CD8-positive, alpha-beta memory T cell (primary cell): Measurements from ENCODE around the gene KLHL22. TPM values are rescaled to one million over a fixed set of nuclear protein-coding genes. Genes with fewer than 3 reads are reported as not detected.

Experiments used
- CTCF ChIA-PET: fragments of 350-600 bp; sonication (Branson Sonifier 250); formaldehyde crosslinking; loops from one replicate; lab custom pipeline; 2021; ENCODE audit warnings: antibody characterized with exemption; lab: Charles Lee
- POLR2A ChIA-PET: fragments of 350-600 bp; sonication (Branson Sonifier 250); formaldehyde crosslinking; loops from one replicate; lab custom pipeline; 2021; ENCODE audit warnings: antibody characterized with exemption; lab: Charles Lee
- DNase-seq, 5 donors: peaks; one replicate each; pipeline versions ENCODE4 v3.0.0 to v3.0.0-alpha.2; 2020 to 2022; ENCODE audit warnings: mixed read lengths in 1 of 5
- H3K27ac ChIP-seq: one replicate; pipeline ENCODE4 v1.7.0; 2013; ENCODE audit warnings: low read depth, mild to moderate bottlenecking, low read length, moderate library complexity
- H3K27me3 ChIP-seq: 2 replicates; pipeline ENCODE4 v1.7.0; 2013; ENCODE audit warnings: low read length, mild to moderate bottlenecking; ENCODE audit not compliant: insufficient read depth, poor library complexity, severe bottlenecking
- H3K36me3 ChIP-seq: 2 replicates; pipeline ENCODE4 v1.7.0; 2013; ENCODE audit warnings: mild to moderate bottlenecking, low read length, moderate library complexity; ENCODE audit not compliant: insufficient read depth
- H3K4me1 ChIP-seq: 2 replicates; pipeline ENCODE4 v1.7.0; 2013; ENCODE audit warnings: mild to moderate bottlenecking, low read length, moderate library complexity; ENCODE audit not compliant: insufficient read depth
- H3K4me3 ChIP-seq: 2 replicates; pipeline ENCODE4 v1.7.0; 2013; ENCODE audit warnings: mild to moderate bottlenecking, low read length
- H3K9me3 ChIP-seq: 2 replicates; pipeline ENCODE4 v1.7.0; 2013; ENCODE audit warnings: mild to moderate bottlenecking, low read length
- H3K27ac Mint-ChIP-seq, 8 donors: one replicate each; pipeline ENCODE4 v1.8.0; 2020 to 2021; ENCODE audit warnings: mixed read lengths in 8 of 8, mild to moderate bottlenecking in 6 of 8, inconsistent platforms in 3 of 8, moderate library complexity in 3 of 8
- H3K27me3 Mint-ChIP-seq, 2 donors: one replicate each; pipeline ENCODE4 v1.8.0; 2020 to 2021; ENCODE audit warnings: mixed read lengths in 2 of 2, mild to moderate bottlenecking in 1 of 2, moderate library complexity in 1 of 2
- H3K36me3 Mint-ChIP-seq, 3 donors: one replicate each; pipeline ENCODE4 v1.8.0; 2020 to 2021; ENCODE audit warnings: mixed read lengths in 3 of 3, inconsistent platforms in 1 of 3, mild to moderate bottlenecking in 1 of 3
- H3K4me1 Mint-ChIP-seq, 3 donors: one replicate each; pipeline ENCODE4 v1.8.0; 2020 to 2021; ENCODE audit warnings: mixed read lengths in 3 of 3, inconsistent platforms in 1 of 3, mild to moderate bottlenecking in 1 of 3
- H3K4me3 Mint-ChIP-seq, 7 donors: one replicate each; pipeline ENCODE4 v1.8.0; 2020 to 2021; ENCODE audit warnings: mixed read lengths in 7 of 7, mild to moderate bottlenecking in 6 of 7, moderate library complexity in 4 of 7, inconsistent platforms in 2 of 7
- H3K9me3 Mint-ChIP-seq, 5 donors: one replicate each; pipeline ENCODE4 v1.8.0; 2020 to 2022; ENCODE audit warnings: mixed read lengths in 5 of 5, mild to moderate bottlenecking in 3 of 5, moderate library complexity in 2 of 5, inconsistent platforms in 1 of 5
- polyA plus RNA-seq: library from polyadenylated mRNA; unstranded; fragments of 300-500 nt; fragmentation: Illumina TruSeq; gene quantifications from one replicate; pipeline ENCODE4 v1.2.3, GENCODE V29; 2021
- total RNA-seq, 2 experiments: library from RNA; stranded (reverse); gene quantifications; one replicate each; pipeline ENCODE4 v1.2.3, GENCODE V29; 2021

Gene KLHL22
- total and polyA plus RNA-seq, 3 experiments from 2014 or later = 17.2 to 25.4 (median 17.6) TPM

DNA sequence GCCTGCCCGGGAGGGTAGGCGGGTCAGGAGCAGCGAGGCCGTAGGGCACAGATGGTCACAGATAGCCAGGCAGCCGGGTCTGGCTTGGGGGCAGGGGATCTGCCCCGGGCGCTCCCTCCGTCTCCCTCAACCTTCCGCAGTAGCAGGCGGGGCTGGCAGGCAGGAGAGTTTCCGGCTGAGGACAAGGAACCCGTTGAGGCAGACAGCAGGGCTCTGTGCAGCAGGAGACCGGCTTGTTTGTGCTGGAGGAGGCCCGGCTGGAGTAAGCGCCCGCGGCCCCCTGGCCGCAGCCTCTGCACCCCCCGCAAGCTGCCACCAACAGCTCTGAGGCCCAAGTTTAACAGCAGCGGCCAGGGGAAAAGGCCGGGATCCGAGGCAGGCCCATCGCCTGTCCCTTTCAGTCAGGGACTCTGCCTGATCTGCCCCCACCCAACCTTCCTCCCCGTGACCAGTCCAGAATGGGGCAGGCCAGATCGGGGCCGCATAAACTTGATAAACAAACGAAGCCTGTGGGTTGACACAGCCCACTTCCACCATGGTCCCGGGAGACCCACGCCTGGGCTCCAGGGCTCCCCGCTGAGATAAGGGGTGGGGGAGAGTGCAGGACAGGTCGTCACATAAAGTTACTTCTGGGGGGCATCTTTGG, 71.6 kb downstream of the KLHL22 start:
- peaks cover 6 to 21% (median 11%) of the 10 kb centered on the region in 3 donors for H3K4me1 Mint-ChIP-seq
- POLR2A ChIA-PET = no interaction called here

DNA sequence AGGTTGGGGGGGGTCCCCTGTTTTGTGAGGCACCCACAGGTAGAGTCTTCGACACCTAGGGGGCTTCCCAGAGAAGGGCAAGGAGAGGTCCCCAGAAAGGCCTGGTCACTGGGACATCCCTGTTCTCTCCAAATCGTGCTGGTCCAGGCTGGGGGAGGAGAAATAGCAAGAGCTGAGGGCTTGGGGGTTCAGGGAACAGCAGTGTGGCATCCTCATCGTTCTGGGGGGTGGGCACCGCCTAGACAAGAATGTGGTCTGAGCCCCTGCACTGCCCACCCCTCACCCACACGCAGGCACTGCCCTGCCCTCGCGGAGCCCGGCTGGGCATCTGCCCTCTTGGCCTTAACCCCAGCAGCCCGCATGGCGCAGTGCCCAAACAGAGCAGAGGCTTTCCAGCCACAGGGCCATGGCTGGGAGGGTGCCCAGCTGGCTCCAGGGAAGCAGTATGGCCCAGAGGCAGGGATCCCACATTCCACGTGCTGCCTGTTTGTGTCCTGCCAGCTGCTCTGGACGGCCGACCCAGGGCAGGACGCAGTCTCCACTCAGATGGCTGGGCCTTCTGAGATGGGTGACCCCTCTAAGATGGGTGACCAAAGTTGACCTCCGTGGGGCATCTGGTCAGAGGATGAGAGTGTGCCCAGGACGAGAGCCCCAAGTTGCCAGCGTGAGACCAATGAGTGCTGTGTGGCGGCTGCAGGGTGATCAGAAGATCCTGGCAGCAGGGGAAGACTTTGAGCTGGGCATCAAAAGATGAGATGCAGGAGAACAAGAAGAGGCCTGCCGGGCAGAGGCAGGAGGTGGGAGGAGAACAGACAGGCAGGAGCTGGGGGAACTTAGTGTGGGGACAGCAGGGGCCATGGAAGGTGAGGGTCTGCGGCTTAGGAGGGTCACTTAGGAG, 72.3 kb downstream of the KLHL22 start:
- Mint-ChIP-seq H3K4me3 (peak overlapping the region in 4 of 7 donors; percentile 12 to 86 (median 60)), H3K27me3 (peaks cover 3 to 5% of the 10 kb centered on the region in 2 donors), H3K4me1 (peaks cover 5 to 18% (median 7%) of the 10 kb centered on the region in 3 donors), H3K27ac (peak overlapping the region in 1 of 8 donors; percentile 10), H3K9me3 (no peaks in the 10 kb centered on the region), H3K36me3 (peaks cover 0 to 2% (median 0%) of the 10 kb centered on the region in 3 donors)
- CTCF ChIA-PET = interaction anchor here (1.0 to 1.3 kb wide), 2 partner anchors 33 to 69 kb away, joined by 3 read pairs; no protein-coding TSS in a partner anchor
- H3K27ac ChIP-seq = no peak overlapping the region
- H3K27me3 ChIP-seq = peaks cover 8% of the 10 kb centered on the region
- H3K4me3 ChIP-seq = no peak overlapping the region
- H3K36me3 ChIP-seq = no peaks in the 10 kb centered on the region
- peak in 1 of 5 donors; percentile 43 for DNase-seq
- H3K9me3 ChIP-seq = no peaks in the 10 kb centered on the region
- POLR2A ChIA-PET = no interaction called here
- peaks cover 4% of the 10 kb centered on the region for H3K4me1 ChIP-seq

More for the DNA sequence above, 71.6 kb downstream of the KLHL22 start:
- no peak overlapping the region for H3K4me3 ChIP-seq
- H3K4me1 ChIP-seq = peaks cover 5% of the 10 kb centered on the region
- Mint-ChIP-seq H3K4me3 (peak overlapping the region in 3 of 7 donors; percentile 52 to 70 (median 58)), H3K27me3 (peaks cover 3 to 7% of the 10 kb centered on the region in 2 donors), H3K9me3 (no peaks in the 10 kb centered on the region), H3K36me3 (peaks cover 0 to 2% (median 0%) of the 10 kb centered on the region in 3 donors), H3K27ac (peak overlapping the region in 1 of 8 donors; percentile 10)
- no peak overlapping the region for H3K27ac ChIP-seq
- peaks cover 13% of the 10 kb centered on the region for H3K27me3 ChIP-seq
- H3K9me3 ChIP-seq = no peaks in the 10 kb centered on the region
- CTCF ChIA-PET = interaction anchor here (1.0 to 1.3 kb wide), 2 partner anchors 32 to 68 kb away, joined by 3 read pairs; no protein-coding TSS in a partner anchor
- no peak for DNase-seq
- no peaks in the 10 kb centered on the region for H3K36me3 ChIP-seq

DNA sequence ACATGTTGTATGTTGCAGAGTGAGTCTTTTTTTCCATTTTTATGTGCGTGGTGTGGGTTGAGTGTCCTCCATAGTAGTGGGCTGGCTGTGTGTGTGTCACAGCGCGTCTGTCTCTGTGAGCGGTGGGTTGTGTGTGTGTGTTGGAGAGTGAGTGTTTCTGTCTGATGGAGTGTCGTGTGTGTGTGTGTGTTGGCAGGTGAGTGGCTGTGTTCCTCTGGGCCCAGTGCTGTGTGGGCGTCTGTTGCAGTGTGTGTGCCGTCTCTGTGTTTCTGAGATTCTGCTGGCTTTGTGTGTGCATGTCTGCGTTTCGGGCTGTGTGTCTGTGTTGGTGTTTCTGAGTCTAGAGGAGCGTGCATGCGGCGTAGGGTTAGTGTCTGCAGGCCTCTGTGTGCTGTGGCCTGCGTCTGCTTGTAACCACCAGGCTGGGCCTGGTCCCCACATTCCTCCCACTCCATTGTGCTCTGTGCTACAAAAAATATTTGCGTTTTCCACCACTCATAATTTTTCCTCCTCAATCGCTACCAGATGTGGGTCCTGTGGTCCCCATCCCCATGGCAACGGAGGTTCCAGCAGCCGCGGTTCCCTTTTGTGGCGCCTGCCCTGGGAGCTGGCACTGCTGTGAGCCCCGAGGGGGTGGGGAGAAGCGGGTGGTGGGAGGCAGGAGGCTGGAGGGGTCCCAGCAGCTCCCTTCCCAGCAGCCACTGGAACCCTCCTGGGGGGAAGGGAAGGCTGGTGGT, 73.2 kb downstream of the KLHL22 start:
- Mint-ChIP-seq H3K36me3 (peaks cover 0 to 2% (median 0%) of the 10 kb centered on the region in 3 donors), H3K27me3 (peaks cover 3 to 5% of the 10 kb centered on the region in 2 donors), H3K4me3 (no peak overlapping the region), H3K27ac (no peak overlapping the region), H3K4me1 (peaks cover 5 to 17% (median 10%) of the 10 kb centered on the region in 3 donors), H3K9me3 (no peaks in the 10 kb centered on the region)
- Histone ChIP-seq H3K4me3 (no peak overlapping the region), H3K9me3 (no peaks in the 10 kb centered on the region), H3K4me1 (peaks cover 11% of the 10 kb centered on the region), H3K27ac (no peak overlapping the region), H3K36me3 (no peaks in the 10 kb centered on the region), H3K27me3 (peaks cover 10% of the 10 kb centered on the region)
- peak in 1 of 5 donors; percentile 41 for DNase-seq
- POLR2A ChIA-PET = no interaction called here
- CTCF ChIA-PET = no interaction called here

DNA sequence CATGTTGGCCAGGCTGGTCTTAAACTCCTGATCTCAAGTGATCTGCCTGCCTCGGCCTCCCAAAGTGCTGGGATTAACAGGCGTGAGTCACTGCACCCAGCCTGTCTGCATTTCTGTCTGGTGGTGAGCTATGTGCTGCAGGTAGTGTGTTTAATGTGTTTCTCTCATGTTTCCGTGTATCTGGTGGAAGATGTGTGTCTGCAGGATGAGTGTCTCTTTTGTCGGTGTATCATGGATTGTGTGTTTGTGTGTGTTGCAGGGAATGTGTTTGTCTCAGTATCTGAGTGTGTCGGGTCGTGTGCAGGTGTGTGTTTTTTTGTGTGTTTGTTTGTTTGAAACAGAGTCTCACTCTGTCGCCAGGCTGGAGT, 74.1 kb downstream of the KLHL22 start:
- Histone ChIP-seq H3K4me3 (no peak overlapping the region), H3K4me1 (peaks cover 11% of the 10 kb centered on the region), H3K9me3 (no peaks in the 10 kb centered on the region), H3K36me3 (no peaks in the 10 kb centered on the region), H3K27me3 (peaks cover 3% of the 10 kb centered on the region), H3K27ac (no peak overlapping the region)
- POLR2A ChIA-PET = no interaction called here
- Mint-ChIP-seq H3K36me3 (peaks cover 0 to 2% (median 0%) of the 10 kb centered on the region in 3 donors), H3K4me1 (peaks cover 5 to 10% (median 5%) of the 10 kb centered on the region in 3 donors), H3K27ac (no peak overlapping the region), H3K4me3 (no peak overlapping the region), H3K27me3 (no peaks in the 10 kb centered on the region), H3K9me3 (no peaks in the 10 kb centered on the region)
- CTCF ChIA-PET = no interaction called here
- peak in 1 of 5 donors; percentile 17 for DNase-seq

DNA sequence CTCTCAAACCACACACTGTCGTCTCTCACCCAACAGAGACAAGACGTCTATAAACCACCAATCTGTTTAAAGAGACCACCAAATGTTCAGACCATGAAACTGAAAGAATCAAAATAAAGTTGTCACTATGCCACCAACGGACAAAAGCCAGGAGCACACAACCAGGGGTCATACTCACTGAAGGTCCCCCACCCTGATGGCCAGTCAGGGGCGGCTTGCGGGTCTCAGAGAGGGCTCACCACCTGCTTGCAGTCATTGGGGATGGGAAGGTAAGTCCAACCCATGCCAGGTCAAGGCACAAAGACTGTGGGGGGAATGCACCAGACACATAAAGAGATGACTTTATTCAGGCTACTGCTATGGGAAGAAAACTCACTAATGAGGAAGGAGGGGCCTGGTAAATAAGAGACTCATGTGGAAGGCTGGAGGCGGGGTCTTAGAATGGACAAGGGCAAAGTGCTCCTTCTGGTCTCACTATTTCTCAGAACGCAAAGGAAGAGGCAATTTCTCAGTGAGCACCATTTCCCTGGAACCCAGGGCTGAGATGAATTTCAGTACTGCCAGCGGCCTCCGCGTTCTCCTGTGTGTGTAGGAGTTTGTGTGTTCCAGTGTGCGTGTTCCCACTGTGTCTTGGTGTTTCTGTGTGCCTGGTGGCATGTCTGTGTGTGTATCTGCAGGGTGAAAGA, 75.3 kb downstream of the KLHL22 start:
- H3K9me3 Mint-ChIP-seq = no peaks in the 10 kb centered on the region
- peak in 1 of 5 donors; percentile 26 for DNase-seq
- H3K4me1 Mint-ChIP-seq = peaks cover 5 to 7% (median 6%) of the 10 kb centered on the region in 3 donors
- Histone ChIP-seq H3K27ac (no peak overlapping the region), H3K4me3 (no peak overlapping the region), H3K9me3 (no peaks in the 10 kb centered on the region), H3K4me1 (peaks cover 11% of the 10 kb centered on the region), H3K27me3 (peaks cover 3% of the 10 kb centered on the region), H3K36me3 (no peaks in the 10 kb centered on the region)
- H3K36me3 Mint-ChIP-seq = peaks cover 0 to 2% (median 0%) of the 10 kb centered on the region in 3 donors
- no peak overlapping the region for H3K27ac Mint-ChIP-seq
- H3K27me3 Mint-ChIP-seq = no peaks in the 10 kb centered on the region
- ChIA-PET POLR2A (interaction anchor here (0.6 kb wide), 1 partner anchor 74 kb away, joined by 7 read pairs; no protein-coding TSS in a partner anchor), CTCF (interaction anchor here (3.3 kb wide), 1 partner anchor 9 kb away, joined by 38 read pairs; no protein-coding TSS in a partner anchor)
- H3K4me3 Mint-ChIP-seq = no peak overlapping the region

DNA sequence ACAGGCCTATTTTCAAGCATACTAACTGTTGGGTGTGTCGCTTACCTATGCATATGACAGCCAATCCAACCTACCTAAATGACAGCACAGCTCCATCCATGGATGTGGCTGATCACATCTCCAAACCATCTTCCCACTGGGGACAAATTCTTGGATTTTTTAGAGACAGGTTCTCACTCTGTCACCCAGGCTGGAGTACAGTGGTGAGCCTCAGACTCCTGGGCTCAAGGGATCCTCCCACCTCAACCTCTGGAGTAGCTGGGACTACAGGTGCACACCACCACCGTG, 76.0 kb downstream of the KLHL22 start:
- Mint-ChIP-seq H3K36me3 (peaks cover 0 to 2% (median 0%) of the 10 kb centered on the region in 3 donors), H3K4me3 (peak overlapping the region in 1 of 7 donors; percentile 44), H3K27ac (no peak overlapping the region), H3K27me3 (no peaks in the 10 kb centered on the region), H3K9me3 (no peaks in the 10 kb centered on the region), H3K4me1 (peaks cover 5 to 7% (median 6%) of the 10 kb centered on the region in 3 donors)
- Histone ChIP-seq H3K27ac (no peak overlapping the region), H3K4me1 (peaks cover 11% of the 10 kb centered on the region), H3K9me3 (no peaks in the 10 kb centered on the region), H3K4me3 (no peak overlapping the region), H3K36me3 (no peaks in the 10 kb centered on the region), H3K27me3 (peaks cover 3% of the 10 kb centered on the region)
- DNase-seq = peak in 1 of 5 donors; percentile 6
- CTCF ChIA-PET = interaction anchor here (0.6 to 3.3 kb wide), 5 partner anchors 10 to 281 kb away, joined by 3 to 41 read pairs (median 9); no protein-coding TSS in a partner anchor
- POLR2A ChIA-PET = interaction anchor here (0.6 kb wide), 1 partner anchor 75 kb away, joined by 7 read pairs; no protein-coding TSS in a partner anchor
